ENCODE data around the gene PAPPA. TPM values are rescaled to one million over a fixed set of nuclear protein-coding genes. Genes with fewer than 3 reads are reported as not detected.

Gene PAPPA
- polyA plus RNA-seq, 1 experiment = 39.9 TPM

DNA sequence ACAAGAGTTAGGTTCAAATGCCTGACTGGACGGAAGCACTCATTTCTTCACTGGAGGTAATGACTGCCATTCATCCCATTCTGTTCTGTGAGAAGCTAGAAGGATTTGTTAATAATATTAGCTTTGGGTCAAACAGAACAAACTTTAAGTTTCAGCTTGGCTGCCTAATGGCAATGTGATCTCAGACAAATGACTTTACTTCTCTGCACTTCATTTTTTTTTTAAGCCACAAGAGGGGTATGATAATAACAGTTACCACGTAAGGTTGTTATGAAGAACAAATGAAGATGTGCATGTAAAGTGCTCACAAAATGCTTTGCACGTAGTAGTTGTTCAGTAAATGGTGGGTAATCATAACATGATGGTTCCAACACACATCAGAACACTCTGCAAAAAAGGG, 199.4 kb downstream of the PAPPA start:
- POLR2A ChIA-PET = no interaction called here

GRCh38 chr9:116355153-116355921, 201.7 kb downstream of the PAPPA start:
- Histone ChIP-seq H3K27me3 (ENCODE audit: control insufficient read depth, insufficient read depth, low read length) (no peaks in the 10 kb centered on the region), H3K36me3 (ENCODE audit: control insufficient read depth, insufficient read depth, low read length) (peaks cover 33% of the 10 kb centered on the region), H3K4me3 (ENCODE audit: low read depth, low read length) (no peak overlapping the region)
- CTCF ChIA-PET = interaction anchor here (0.6 to 1.8 kb wide), 6 partner anchors 12 to 279 kb away, joined by 3 to 5 read pairs (median 3); no protein-coding TSS in a partner anchor
- TF ChIP-seq CTCF (IDR thresholded peaks at IDR 0.05; ENCODE audit: insufficient read depth, low read depth, low read length) = no peak
- POLR2A ChIA-PET = no interaction called here
- no peak for DNase-seq (ENCODE audit: low read depth)

More for the DNA sequence above, 199.4 kb downstream of the PAPPA start:
- H3K27me3 ChIP-seq (ENCODE audit: control insufficient read depth, insufficient read depth, low read length) = no peaks in the 10 kb centered on the region
- DNase-seq (ENCODE audit: low read depth) = no peak
- H3K36me3 ChIP-seq (ENCODE audit: control insufficient read depth, insufficient read depth, low read length) = peaks cover 34% of the 10 kb centered on the region
- H3K4me3 ChIP-seq (ENCODE audit: low read depth, low read length) = no peak overlapping the region
- CTCF ChIA-PET = interaction anchor here (0.6 to 1.0 kb wide), 2 partner anchors 21 to 64 kb away, joined by 4 read pairs; no protein-coding TSS in a partner anchor
- TF ChIP-seq CTCF (IDR thresholded peaks at IDR 0.05; ENCODE audit: insufficient read depth, low read depth, low read length) = no peak

GRCh38 chr9:116358251-116358650, 204.7 kb downstream of the PAPPA start:
- ChIA-PET POLR2A (no interaction called here), CTCF (interaction anchor here (1.4 to 2.1 kb wide), 2 partner anchors 214 to 765 kb away, joined by 5 to 7 read pairs; no protein-coding TSS in a partner anchor)
- Histone ChIP-seq H3K36me3 (ENCODE audit: control insufficient read depth, insufficient read depth, low read length) (peaks cover 32% of the 10 kb centered on the region), H3K4me3 (ENCODE audit: low read depth, low read length) (no peak overlapping the region), H3K27me3 (ENCODE audit: control insufficient read depth, insufficient read depth, low read length) (no peaks in the 10 kb centered on the region)
- DNase-seq (ENCODE audit: low read depth) = no peak
- no peak for TF ChIP-seq CTCF (IDR thresholded peaks at IDR 0.05; ENCODE audit: insufficient read depth, low read depth, low read length)

DNA sequence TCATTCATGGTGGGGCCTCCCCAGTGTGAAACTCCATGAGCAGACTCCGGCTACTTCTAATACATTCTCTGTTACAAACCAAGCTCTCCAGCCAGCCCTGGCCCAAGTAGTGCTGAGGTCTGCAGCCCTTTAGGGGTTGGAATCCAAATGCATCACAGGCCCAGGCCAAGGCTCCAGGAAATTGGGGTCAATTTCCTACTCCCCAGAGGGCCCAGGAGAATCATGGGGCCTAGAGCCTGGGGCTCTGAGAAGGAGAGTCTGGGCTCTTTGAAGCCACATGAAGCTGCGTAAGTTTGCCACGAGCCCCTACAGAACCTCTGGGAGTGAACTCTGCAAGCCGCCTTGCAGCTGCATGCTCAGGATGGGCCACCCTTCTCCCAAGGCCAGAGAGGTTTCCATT, 206.4 kb downstream of the PAPPA start:
- no peak for TF ChIP-seq CTCF (IDR thresholded peaks at IDR 0.05; ENCODE audit: insufficient read depth, low read depth, low read length)
- no peak overlapping the region for H3K4me3 ChIP-seq (ENCODE audit: low read depth, low read length)
- ChIA-PET CTCF (interaction anchor here (1.6 kb wide), 1 partner anchor 9 kb away, joined by 3 read pairs; no protein-coding TSS in a partner anchor), POLR2A (no interaction called here)
- no peaks in the 10 kb centered on the region for H3K27me3 ChIP-seq (ENCODE audit: control insufficient read depth, insufficient read depth, low read length)
- DNase-seq (ENCODE audit: low read depth) = no peak
- peaks cover 27% of the 10 kb centered on the region for H3K36me3 ChIP-seq (ENCODE audit: control insufficient read depth, insufficient read depth, low read length)

- DNase-seq (ENCODE audit: low read depth) = no peak
- no peak for TF ChIP-seq CTCF (IDR thresholded peaks at IDR 0.05; ENCODE audit: insufficient read depth, low read depth, low read length)
- ChIA-PET CTCF (interaction anchor here (1.6 kb wide), 1 partner anchor 9 kb away, joined by 3 read pairs; no protein-coding TSS in a partner anchor), POLR2A (no interaction called here)
- Histone ChIP-seq H3K36me3 (ENCODE audit: control insufficient read depth, insufficient read depth, low read length) (peaks cover 21% of the 10 kb centered on the region), H3K27me3 (ENCODE audit: control insufficient read depth, insufficient read depth, low read length) (no peaks in the 10 kb centered on the region), H3K4me3 (ENCODE audit: low read depth, low read length) (no peak overlapping the region)
These were observed 207.4 kb downstream of the PAPPA start for GRCh38 chr9:116360989-116361388.

Measured in BJ (cell line).